IPS-15b (cell line): ENCODE data around the gene NUDT3.
A peak's percentile ranks its signal among the peaks of the same experiment; 100 is the strongest.

Experiments used
- H3K27me3 ChIP-seq: one replicate; pipeline ENCODE4 v1.6.1; 2013; ENCODE audit warnings: low read length; ENCODE audit not compliant: control insufficient read depth, insufficient read depth
- H3K36me3 ChIP-seq: one replicate; pipeline ENCODE4 v1.6.1; 2013; ENCODE audit warnings: low read length; ENCODE audit not compliant: control insufficient read depth, insufficient read depth
- H3K4me1 ChIP-seq: one replicate; pipeline ENCODE4 v1.6.1; 2013; ENCODE audit warnings: mild to moderate bottlenecking, low read length; ENCODE audit not compliant: control insufficient read depth, insufficient read depth
- H3K4me3 ChIP-seq: one replicate; pipeline ENCODE4 v1.5.1; 2013; ENCODE audit warnings: low read depth, low read length
- H3K9ac ChIP-seq: one replicate; pipeline ENCODE4 v1.6.1; 2013; ENCODE audit warnings: low read depth, mild to moderate bottlenecking, low read length
- H3K9me3 ChIP-seq: one replicate; pipeline ENCODE4 v1.6.1; 2013; ENCODE audit warnings: mild to moderate bottlenecking, low read length; ENCODE audit not compliant: control insufficient read depth, insufficient read depth

NUDT3 gene

GRCh38 chr6:34392497-34393190 lies at the start of gene NUDT3:
NUDT3 (minus strand) TSS chr6:34392669; CDS start chr6:34392362, 307 bp downstream.
- H3K36me3 ChIP-seq = no peaks in the 10 kb centered on the region
- peak within 1 kb of the TSS; percentile 75 for H3K9ac ChIP-seq
- peak within 1 kb of the TSS; percentile 77 for H3K4me3 ChIP-seq
- peaks cover 3% of the 10 kb centered on the region for H3K4me1 ChIP-seq
- H3K27me3 ChIP-seq = no peaks in the 10 kb centered on the region
- H3K9me3 ChIP-seq = no peaks in the 10 kb centered on the region

GRCh38 chr6:34441526-34441925 lies 49.1 kb upstream of the NUDT3 start:
- no peak overlapping the region for H3K4me3 ChIP-seq
- H3K4me1 ChIP-seq = no peaks in the 10 kb centered on the region
- no peaks in the 10 kb centered on the region for H3K36me3 ChIP-seq
- H3K27me3 ChIP-seq = no peaks in the 10 kb centered on the region
- no peaks in the 10 kb centered on the region for H3K9me3 ChIP-seq
- H3K9ac ChIP-seq = no peak overlapping the region

DNA sequence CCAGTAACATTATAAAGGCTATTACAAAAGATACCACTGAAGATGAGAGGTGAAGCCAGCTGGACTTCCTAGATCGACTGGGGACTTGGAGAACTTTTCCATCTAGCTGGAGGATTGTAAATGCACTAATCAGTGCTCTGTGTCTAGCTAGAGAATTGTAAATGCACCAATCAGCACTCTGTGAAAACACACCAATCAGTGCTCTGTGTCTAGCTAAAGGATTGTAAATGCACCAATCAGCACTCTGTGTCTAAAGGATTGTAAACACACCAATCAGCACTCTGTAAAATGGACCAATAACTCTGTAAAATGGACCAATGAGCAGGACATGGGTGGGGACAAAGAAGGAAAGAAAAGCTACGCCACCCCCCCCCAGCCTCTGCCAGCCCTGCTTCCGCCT lies 47.0 kb upstream of the NUDT3 start:
- Histone ChIP-seq H3K9ac (no peak overlapping the region), H3K9me3 (no peaks in the 10 kb centered on the region), H3K4me1 (no peaks in the 10 kb centered on the region), H3K4me3 (no peak overlapping the region), H3K36me3 (no peaks in the 10 kb centered on the region), H3K27me3 (no peaks in the 10 kb centered on the region)

- no peaks in the 10 kb centered on the region for H3K36me3 ChIP-seq
- H3K4me3 ChIP-seq = no peak overlapping the region
- H3K9ac ChIP-seq = no peak overlapping the region
- H3K27me3 ChIP-seq = no peaks in the 10 kb centered on the region
- H3K4me1 ChIP-seq = no peaks in the 10 kb centered on the region
- H3K9me3 ChIP-seq = no peaks in the 10 kb centered on the region
Measured at GRCh38 chr6:34438705-34439104, 46.2 kb upstream of the NUDT3 start.

GRCh38 chr6:34437644-34437970 lies 45.1 kb upstream of the NUDT3 start:
- Histone ChIP-seq H3K4me3 (no peak overlapping the region), H3K9ac (no peak overlapping the region), H3K4me1 (no peaks in the 10 kb centered on the region), H3K36me3 (no peaks in the 10 kb centered on the region), H3K9me3 (no peaks in the 10 kb centered on the region), H3K27me3 (no peaks in the 10 kb centered on the region)

GRCh38 chr6:34436803-34437643 lies 44.6 kb upstream of the NUDT3 start:
- Histone ChIP-seq H3K9me3 (no peaks in the 10 kb centered on the region), H3K36me3 (no peaks in the 10 kb centered on the region), H3K9ac (no peak overlapping the region), H3K27me3 (no peaks in the 10 kb centered on the region), H3K4me3 (no peak overlapping the region), H3K4me1 (no peaks in the 10 kb centered on the region)

DNA sequence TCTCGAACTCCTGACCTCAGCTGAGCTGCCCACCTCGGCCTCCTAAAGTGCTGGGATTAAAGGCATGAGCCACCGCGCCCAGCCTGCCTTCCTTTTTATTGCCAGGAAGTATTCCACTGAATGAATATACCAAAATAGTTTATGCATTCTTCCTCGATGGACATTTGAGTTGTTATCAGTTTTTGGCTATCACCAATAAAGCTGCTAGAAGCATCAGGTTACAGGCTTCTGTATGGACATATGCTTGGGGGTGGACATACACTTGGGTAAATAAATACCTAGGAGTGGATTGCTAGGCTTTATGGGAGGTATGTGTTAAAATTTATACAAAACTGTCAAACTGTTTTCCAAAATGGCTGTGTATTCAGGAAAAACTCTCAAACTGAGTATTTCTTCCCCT lies 43.4 kb upstream of the NUDT3 start:
- H3K36me3 ChIP-seq = no peaks in the 10 kb centered on the region
- H3K9me3 ChIP-seq = no peaks in the 10 kb centered on the region
- H3K27me3 ChIP-seq = no peaks in the 10 kb centered on the region
- no peaks in the 10 kb centered on the region for H3K4me1 ChIP-seq
- no peak overlapping the region for H3K4me3 ChIP-seq
- H3K9ac ChIP-seq = no peak overlapping the region

DNA sequence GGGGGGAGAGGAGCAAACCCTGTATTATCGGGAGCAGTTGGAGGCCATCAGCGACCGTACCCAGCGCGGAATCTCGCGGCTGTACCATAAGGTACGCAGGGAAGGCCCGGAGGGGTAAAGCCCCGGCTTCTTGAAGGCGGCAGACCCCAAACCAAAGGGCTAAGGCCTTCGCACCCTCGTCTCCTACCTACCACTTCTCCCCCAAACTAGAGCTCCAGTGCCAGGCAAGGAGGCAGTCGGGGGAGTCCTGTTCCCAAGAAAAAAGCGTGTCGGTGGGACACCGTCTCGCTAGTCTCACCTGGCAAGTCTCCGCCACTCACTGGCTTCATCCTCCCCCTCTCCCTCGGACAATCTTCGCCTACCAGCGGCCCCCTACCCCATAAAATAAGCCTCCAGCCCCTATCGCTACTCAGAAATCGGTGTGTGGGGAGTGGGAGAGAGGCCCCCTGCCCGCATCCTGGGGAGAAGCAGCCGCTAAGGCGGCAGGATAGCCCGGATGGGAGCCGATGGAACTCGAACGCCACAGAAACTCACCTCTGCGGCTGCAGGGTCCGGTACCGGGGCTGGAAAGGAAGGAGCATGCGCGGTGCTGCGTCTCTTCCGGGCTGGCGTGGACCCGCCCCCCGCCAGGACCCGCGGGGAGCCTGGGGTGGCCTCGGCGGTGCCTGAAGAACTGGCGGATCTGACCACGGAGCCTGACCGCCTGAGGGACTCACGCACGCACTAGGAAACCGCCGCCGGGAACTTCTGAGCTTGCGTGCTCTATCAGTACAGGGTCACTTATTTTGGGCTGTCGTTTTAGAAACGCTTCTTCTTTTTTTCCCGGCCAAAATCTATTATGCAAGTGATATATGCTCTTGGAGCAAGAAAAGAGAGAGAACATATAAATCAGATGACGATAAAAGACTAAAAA lies 33.3 kb upstream of the NUDT3 start, which contains the start of gene RPS10:
Gene RPS10 (minus strand): TSS at position 572 of the 913 bp plus-strand sequence. CDS start 848 bp downstream, outside the sequence.
- Histone ChIP-seq H3K9me3 (no peaks in the 10 kb centered on the region), H3K27me3 (no peaks in the 10 kb centered on the region), H3K36me3 (peaks cover 42% of the 10 kb centered on the region), H3K4me1 (peaks cover 2% of the 10 kb centered on the region), H3K9ac (peak within 1 kb of the TSS; percentile 100), H3K4me3 (peak within 1 kb of the TSS; percentile 96)

GRCh38 chr6:34425132-34425497 lies 32.6 kb upstream of the NUDT3 start:
- Histone ChIP-seq H3K9ac (peak overlapping the region; percentile 100), H3K36me3 (peaks cover 47% of the 10 kb centered on the region), H3K4me3 (peak overlapping the region; percentile 96), H3K4me1 (peaks cover 2% of the 10 kb centered on the region), H3K27me3 (no peaks in the 10 kb centered on the region), H3K9me3 (no peaks in the 10 kb centered on the region)

- peaks cover 53% of the 10 kb centered on the region for H3K36me3 ChIP-seq
Measured at GRCh38 chr6:34424200-34425131, 32.0 kb upstream of the NUDT3 start.

GRCh38 chr6:34423254-34423653 lies 30.8 kb upstream of the NUDT3 start:
- Histone ChIP-seq H3K4me3 (no peak overlapping the region), H3K9me3 (no peaks in the 10 kb centered on the region), H3K9ac (no peak overlapping the region), H3K4me1 (peaks cover 2% of the 10 kb centered on the region), H3K36me3 (peaks cover 58% of the 10 kb centered on the region), H3K27me3 (no peaks in the 10 kb centered on the region)

More at GRCh38 chr6:34424200-34425131, 32.0 kb upstream of the NUDT3 start:
- Histone ChIP-seq H3K27me3 (no peaks in the 10 kb centered on the region), H3K4me1 (peaks cover 2% of the 10 kb centered on the region), H3K9me3 (no peaks in the 10 kb centered on the region), H3K4me3 (peak overlapping the region; percentile 96), H3K9ac (peak overlapping the region; percentile 100)
